ENCODE data around the gene SLC5A7.

- TF ChIP-seq EZH2 (IDR thresholded peaks at IDR 0.05; ENCODE audit: borderline replicate concordance, low read length) (no peak), CTCF (IDR thresholded peaks at IDR 0.05; ENCODE audit: low read length) (peak; percentile 41)
Observed at GRCh38 chr2:108034843-108035242, 48.5 kb downstream of the SLC5A7 start.
